ENCODE data around the gene SKP2. TPM values are rescaled to one million over a fixed set of nuclear protein-coding genes. Genes with fewer than 3 reads are reported as not detected.

Gene SKP2
- total RNA-seq, 6 donors from 2014 or later = 7.7 to 16.8 (median 14.4) TPM

- DNase-seq (no peak), ATAC-seq (ENCODE audit: low FRiP score in 2 of 2) (peak in 1 of 2 donors; percentile 60)
- H3K4me3 ChIP-seq = no peak overlapping the region
- H3K27me3 ChIP-seq = no peaks in the 10 kb centered on the region
- WGBS, 2 donors = 64 to 69% methylated on average over 2 of the region's 2 CpGs
- no peak for TF ChIP-seq EP300 (IDR thresholded peaks at IDR 0.05)
- TF ChIP-seq, protein P1, sequence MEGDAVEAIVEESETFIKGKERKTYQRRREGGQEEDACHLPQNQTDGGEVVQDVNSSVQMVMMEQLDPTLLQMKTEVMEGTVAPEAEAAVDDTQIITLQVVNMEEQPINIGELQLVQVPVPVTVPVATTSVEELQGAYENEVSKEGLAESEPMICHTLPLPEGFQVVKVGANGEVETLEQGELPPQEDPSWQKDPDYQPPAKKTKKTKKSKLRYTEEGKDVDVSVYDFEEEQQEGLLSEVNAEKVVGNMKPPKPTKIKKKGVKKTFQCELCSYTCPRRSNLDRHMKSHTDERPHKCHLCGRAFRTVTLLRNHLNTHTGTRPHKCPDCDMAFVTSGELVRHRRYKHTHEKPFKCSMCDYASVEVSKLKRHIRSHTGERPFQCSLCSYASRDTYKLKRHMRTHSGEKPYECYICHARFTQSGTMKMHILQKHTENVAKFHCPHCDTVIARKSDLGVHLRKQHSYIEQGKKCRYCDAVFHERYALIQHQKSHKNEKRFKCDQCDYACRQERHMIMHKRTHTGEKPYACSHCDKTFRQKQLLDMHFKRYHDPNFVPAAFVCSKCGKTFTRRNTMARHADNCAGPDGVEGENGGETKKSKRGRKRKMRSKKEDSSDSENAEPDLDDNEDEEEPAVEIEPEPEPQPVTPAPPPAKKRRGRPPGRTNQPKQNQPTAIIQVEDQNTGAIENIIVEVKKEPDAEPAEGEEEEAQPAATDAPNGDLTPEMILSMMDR (IDR thresholded peaks at IDR 0.05) = peak; percentile 24 to 52 (median 44)
- H3K9me3 ChIP-seq = no peaks in the 10 kb centered on the region
- H3K4me1 ChIP-seq = no peaks in the 10 kb centered on the region
- H3K27ac ChIP-seq = no peak overlapping the region
- H3K36me3 ChIP-seq = peaks cover 3 to 59% (median 7%) of the 10 kb centered on the region in 4 donors
Measured at GRCh38 chr5:36177715-36178523, 26.0 kb downstream of the SKP2 start.

DNA sequence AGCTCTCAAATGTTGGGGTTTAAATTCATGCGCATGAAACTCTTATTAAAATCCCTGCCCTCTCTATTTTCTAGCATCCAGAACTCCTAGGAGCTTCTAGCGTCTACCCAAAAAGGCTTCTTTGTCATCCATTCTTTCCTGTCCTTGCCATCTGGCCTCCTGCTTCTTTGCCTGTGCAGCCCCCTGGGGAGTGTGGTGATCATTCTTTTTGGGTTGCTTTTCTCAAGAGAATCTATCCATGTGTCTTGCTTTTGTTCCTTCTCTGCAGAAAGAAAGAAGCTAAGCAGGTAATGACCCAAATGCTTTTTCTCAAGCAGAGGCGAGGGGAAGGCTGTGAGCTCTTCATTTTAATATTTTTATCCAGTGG is 26.6 kb downstream of the SKP2 start:
- 94 to 95% methylated on average over 3 of the region's 3 CpGs for WGBS, 2 donors

DNA sequence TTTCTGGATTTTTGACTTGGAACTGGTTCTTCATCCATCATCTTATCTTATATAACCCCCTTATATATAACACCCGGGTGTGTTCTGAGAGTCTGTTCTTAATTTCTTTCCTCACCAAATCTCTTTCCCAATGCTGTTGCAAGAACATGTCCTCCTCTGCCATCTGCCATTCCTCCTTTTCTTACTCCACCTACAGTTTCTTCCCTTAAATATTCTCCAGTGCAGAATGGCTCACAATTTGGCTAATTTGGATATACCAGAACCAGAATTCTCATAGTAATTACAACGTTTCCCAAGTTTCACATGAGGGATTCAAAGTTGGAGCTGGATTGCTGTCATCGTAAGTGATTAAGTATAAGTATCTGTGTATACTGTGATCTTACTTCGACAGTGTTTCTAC is 28.0 kb downstream of the SKP2 start:
- Histone ChIP-seq H3K27me3 (no peaks in the 10 kb centered on the region), H3K27ac (no peak overlapping the region), H3K9me3 (no peaks in the 10 kb centered on the region), H3K4me1 (no peaks in the 10 kb centered on the region), H3K4me3 (no peak overlapping the region), H3K36me3 (peaks cover 3 to 54% (median 5%) of the 10 kb centered on the region in 4 donors)
- ATAC-seq (ENCODE audit: low FRiP score in 2 of 2) (no peak), DNase-seq (no peak)
- 81 to 82% methylated on average over 4 of the region's 4 CpGs for WGBS, 2 donors
- no peak for TF ChIP-seq POLR2A (IDR thresholded peaks at IDR 0.05)
- TF ChIP-seq, protein P1 (IDR thresholded peaks at IDR 0.05) = no peak

More for the DNA sequence above, 26.6 kb downstream of the SKP2 start:
- ATAC-seq (ENCODE audit: low FRiP score in 2 of 2) (no peak), DNase-seq (no peak)
- Histone ChIP-seq H3K27me3 (no peaks in the 10 kb centered on the region), H3K4me3 (no peak overlapping the region), H3K27ac (no peak overlapping the region), H3K36me3 (peaks cover 3 to 57% (median 5%) of the 10 kb centered on the region in 4 donors), H3K4me1 (no peaks in the 10 kb centered on the region), H3K9me3 (no peaks in the 10 kb centered on the region)
- TF ChIP-seq, protein P1 (IDR thresholded peaks at IDR 0.05) = no peak
- TF ChIP-seq POLR2A (IDR thresholded peaks at IDR 0.05) (no peak), POLR2AphosphoS5 (IDR thresholded peaks at IDR 0.05) (no peak), EP300 (IDR thresholded peaks at IDR 0.05) (no peak)

DNA sequence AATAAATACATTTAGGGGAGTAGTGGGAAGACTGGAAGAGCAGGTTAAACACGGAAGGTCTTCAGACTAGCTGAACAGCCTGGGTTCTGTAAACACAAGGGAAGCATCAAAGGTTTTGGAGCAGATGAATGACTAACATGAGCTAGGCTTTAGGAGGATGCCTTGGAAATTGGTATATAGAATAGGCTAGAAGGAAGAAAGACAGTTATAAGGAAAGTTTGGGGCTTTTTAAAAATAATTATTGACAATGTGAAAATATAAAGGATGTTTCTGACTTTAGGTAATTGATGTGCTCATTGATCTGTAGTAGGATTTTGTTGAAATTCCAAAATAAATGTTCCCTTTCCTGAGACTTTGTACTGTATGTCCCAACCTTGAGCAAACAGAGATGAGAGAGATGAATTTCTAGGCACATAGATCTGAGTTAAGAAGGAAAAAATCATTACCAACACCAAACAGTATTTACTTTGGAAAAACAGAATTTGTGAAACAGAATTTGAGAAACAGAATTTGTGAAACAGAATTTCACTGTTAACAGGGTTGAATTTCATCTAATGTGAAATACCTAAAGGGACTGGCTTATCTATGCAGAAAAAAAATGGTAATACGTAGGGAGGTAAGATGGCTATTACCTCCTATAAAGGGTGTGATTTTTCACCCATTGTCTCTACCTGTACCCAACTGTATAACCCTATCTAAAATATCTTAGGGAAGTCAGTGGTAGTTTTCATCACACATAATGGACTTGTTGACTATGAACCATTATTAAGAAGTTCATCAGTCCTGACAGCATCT is 28.8 kb downstream of the SKP2 start:
- ATAC-seq (ENCODE audit: low FRiP score in 2 of 2) (no peak), DNase-seq (no peak)
- WGBS, 2 donors = 76 to 86% methylated on average over 2 of the region's 2 CpGs
- Histone ChIP-seq H3K27ac (no peak overlapping the region), H3K36me3 (peaks cover 3 to 54% (median 5%) of the 10 kb centered on the region in 4 donors), H3K4me1 (no peaks in the 10 kb centered on the region), H3K27me3 (no peaks in the 10 kb centered on the region), H3K4me3 (no peak overlapping the region), H3K9me3 (no peaks in the 10 kb centered on the region)
- TF ChIP-seq, protein P1 (IDR thresholded peaks at IDR 0.05) = no peak
- TF ChIP-seq POLR2AphosphoS5 (IDR thresholded peaks at IDR 0.05) = no peak
- no peak for TF ChIP-seq EP300 (IDR thresholded peaks at IDR 0.05)
- no peak for TF ChIP-seq POLR2A (IDR thresholded peaks at IDR 0.05)

All from upper lobe of left lung (tissue), 6 donors.